ENCODE data around the gene FAM3A.

The FAM3A gene

GRCh38 chrX:154484255-154485149, 31.5 kb downstream of the FAM3A start:
- H3K4me3 ChIP-seq (ENCODE audit: low read depth in 1 of 2, low read length in 2 of 2), result no peak overlapping the region
- H3K27me3 ChIP-seq (ENCODE audit: low read depth, low read length), result no peaks in the 10 kb centered on the region
- H3K4me1 ChIP-seq (ENCODE audit: control insufficient read depth in 1 of 2, insufficient read depth in 2 of 2, low read length in 2 of 2), result peaks cover 5 to 32% of the 10 kb centered on the region in 2 donors
- no peak overlapping the region for H3K27ac ChIP-seq (ENCODE audit: low read length)
- H3K9me3 ChIP-seq (ENCODE audit: control insufficient read depth in 1 of 2, low read length in 2 of 2), result no peaks in the 10 kb centered on the region
- peaks cover 0 to 8% of the 10 kb centered on the region in 2 donors for H3K36me3 ChIP-seq (ENCODE audit: control insufficient read depth in 1 of 2, insufficient read depth in 2 of 2, low read length in 2 of 2)

DNA sequence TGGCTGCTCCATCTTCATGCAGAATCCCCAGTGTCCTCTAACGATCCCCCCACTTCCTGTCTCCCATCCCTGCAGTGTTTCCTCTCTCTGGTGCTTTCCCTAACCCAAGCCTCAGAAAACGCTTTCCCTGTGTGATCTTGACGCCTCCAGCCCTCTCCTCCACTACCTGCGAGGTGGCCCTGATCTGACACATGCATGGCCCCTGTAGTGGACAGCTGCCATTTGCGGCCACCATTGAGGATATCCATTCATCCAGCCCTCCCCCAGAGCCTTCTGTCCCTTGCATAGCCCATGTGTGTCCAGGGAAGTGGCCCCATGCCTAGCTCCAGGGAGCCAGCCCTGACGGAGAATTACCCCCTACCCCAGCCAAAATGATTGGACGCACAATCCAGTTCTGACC, 32.7 kb downstream of the FAM3A start:
- Histone ChIP-seq H3K27me3 (ENCODE audit: low read depth, low read length) (no peaks in the 10 kb centered on the region), H3K4me3 (ENCODE audit: low read depth in 1 of 2, low read length in 2 of 2) (no peak overlapping the region), H3K4me1 (ENCODE audit: control insufficient read depth in 1 of 2, insufficient read depth in 2 of 2, low read length in 2 of 2) (peaks cover 0 to 22% of the 10 kb centered on the region in 2 donors), H3K27ac (ENCODE audit: low read length) (no peak overlapping the region), H3K36me3 (ENCODE audit: control insufficient read depth in 1 of 2, insufficient read depth in 2 of 2, low read length in 2 of 2) (peaks cover 0 to 8% of the 10 kb centered on the region in 2 donors), H3K9me3 (ENCODE audit: control insufficient read depth in 1 of 2, low read length in 2 of 2) (no peaks in the 10 kb centered on the region)

GRCh38 chrX:154482786-154483185, 33.2 kb downstream of the FAM3A start:
- no peaks in the 10 kb centered on the region for H3K9me3 ChIP-seq (ENCODE audit: control insufficient read depth in 1 of 2, low read length in 2 of 2)
- peaks cover 0 to 4% of the 10 kb centered on the region in 2 donors for H3K36me3 ChIP-seq (ENCODE audit: control insufficient read depth in 1 of 2, insufficient read depth in 2 of 2, low read length in 2 of 2)
- H3K27ac ChIP-seq (ENCODE audit: low read length), result no peak overlapping the region
- H3K4me3 ChIP-seq (ENCODE audit: low read depth in 1 of 2, low read length in 2 of 2), result no peak overlapping the region
- no peaks in the 10 kb centered on the region for H3K27me3 ChIP-seq (ENCODE audit: low read depth, low read length)
- H3K4me1 ChIP-seq (ENCODE audit: control insufficient read depth in 1 of 2, insufficient read depth in 2 of 2, low read length in 2 of 2), result peaks cover 0 to 26% of the 10 kb centered on the region in 2 donors

DNA sequence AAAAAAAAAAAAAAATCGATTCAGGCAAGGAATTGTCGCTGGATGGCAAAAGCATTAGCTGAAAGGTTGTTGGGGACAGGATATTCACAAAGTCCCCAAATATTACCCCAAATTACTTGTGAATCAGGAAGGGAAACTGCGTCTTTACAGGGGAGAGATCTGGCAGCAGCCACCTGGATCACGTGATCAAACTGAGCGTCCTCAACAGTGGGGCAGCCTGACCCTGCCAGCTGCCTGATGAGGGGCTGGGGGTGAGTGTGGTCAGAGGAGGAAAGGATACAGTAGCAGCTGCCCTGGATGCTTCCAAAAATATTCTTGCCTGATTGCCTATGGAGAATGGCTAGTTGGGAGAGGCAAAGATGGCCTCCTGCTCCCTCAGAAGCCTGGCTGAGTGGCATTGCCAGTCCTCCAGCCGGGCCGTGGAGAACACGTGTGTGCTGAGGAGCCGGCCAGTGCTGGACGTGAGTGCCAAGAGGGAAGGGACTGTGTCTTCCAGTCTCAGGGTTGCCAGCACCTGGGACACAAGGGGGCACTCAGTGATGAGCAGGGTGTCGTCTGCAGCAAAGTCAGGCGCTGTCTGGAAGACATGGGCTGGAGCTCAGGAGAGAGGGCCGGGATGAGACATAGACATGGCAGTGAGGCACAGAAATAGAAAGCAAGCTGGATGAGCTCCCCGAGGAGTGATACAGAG, 34.0 kb downstream of the FAM3A start:
- Histone ChIP-seq H3K9me3 (ENCODE audit: control insufficient read depth in 1 of 2, low read length in 2 of 2) (no peaks in the 10 kb centered on the region), H3K4me1 (ENCODE audit: control insufficient read depth in 1 of 2, insufficient read depth in 2 of 2, low read length in 2 of 2) (peaks cover 0 to 19% of the 10 kb centered on the region in 2 donors), H3K27ac (ENCODE audit: low read length) (no peak overlapping the region), H3K27me3 (ENCODE audit: low read depth, low read length) (no peaks in the 10 kb centered on the region), H3K4me3 (ENCODE audit: low read depth in 1 of 2, low read length in 2 of 2) (no peak overlapping the region), H3K36me3 (ENCODE audit: control insufficient read depth in 1 of 2, insufficient read depth in 2 of 2, low read length in 2 of 2) (no peaks in the 10 kb centered on the region)

- no peak overlapping the region for H3K4me3 ChIP-seq (ENCODE audit: low read depth in 1 of 2, low read length in 2 of 2)
- H3K27me3 ChIP-seq (ENCODE audit: low read depth, low read length), result no peaks in the 10 kb centered on the region
- H3K36me3 ChIP-seq (ENCODE audit: control insufficient read depth in 1 of 2, insufficient read depth in 2 of 2, low read length in 2 of 2), result no peaks in the 10 kb centered on the region
- no peaks in the 10 kb centered on the region for H3K9me3 ChIP-seq (ENCODE audit: control insufficient read depth in 1 of 2, low read length in 2 of 2)
- peaks cover 0 to 16% of the 10 kb centered on the region in 2 donors for H3K4me1 ChIP-seq (ENCODE audit: control insufficient read depth in 1 of 2, insufficient read depth in 2 of 2, low read length in 2 of 2)
- H3K27ac ChIP-seq (ENCODE audit: low read length), result no peak overlapping the region
These were observed 34.8 kb downstream of the FAM3A start for GRCh38 chrX:154481195-154481594.

DNA sequence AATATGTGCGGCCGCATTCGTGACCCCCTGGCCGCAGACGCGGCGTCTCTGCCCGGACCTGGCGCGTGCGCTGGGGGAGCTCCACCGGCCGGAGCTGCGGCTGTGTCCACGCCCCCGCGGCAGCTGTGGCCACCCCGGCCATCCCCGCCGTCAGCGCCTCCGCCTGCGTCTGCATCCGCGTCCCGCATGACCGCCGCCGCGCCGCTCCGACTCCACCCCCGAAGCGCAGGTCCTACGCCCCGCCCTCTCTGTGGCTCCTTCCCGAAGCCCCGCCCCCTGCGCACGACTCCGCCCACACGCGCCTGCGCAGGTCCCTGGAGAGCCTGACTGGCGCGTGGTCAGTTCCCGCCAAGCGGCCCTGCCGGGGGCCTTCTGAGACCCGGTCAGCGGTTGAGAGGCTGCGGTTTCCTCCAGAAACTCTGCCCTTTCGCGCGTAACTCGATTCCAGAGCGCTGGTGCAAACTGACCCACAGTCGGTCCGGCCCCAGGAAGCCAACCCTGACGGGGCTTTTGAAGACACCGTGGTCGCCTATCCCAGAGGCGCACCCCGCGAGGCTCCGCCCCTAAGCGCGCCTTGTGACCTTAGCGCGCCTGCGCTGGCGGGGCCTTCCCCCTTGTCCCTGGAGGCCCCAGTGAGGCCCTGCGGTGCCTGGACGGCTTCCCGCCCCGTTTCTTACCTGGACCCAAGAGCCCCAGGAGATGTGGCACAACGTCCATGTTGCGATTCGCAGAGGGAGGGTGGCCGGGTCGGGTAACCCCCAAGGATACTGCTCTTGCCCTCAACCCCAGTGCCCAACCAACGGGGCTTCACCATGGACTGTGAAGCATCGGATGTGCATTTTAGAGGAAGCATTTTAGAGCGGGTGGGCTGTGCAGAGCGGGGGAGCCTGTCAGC, 37.1 kb downstream of the FAM3A start, which contains the start of gene LAGE3:
LAGE3 (minus strand) TSS at position 554 of the 895 bp plus-strand sequence; CDS start at position 188, 366 bp downstream.
- Histone ChIP-seq H3K4me1 (ENCODE audit: control insufficient read depth in 1 of 2, insufficient read depth in 2 of 2, low read length in 2 of 2) (peaks cover 0 to 5% of the 10 kb centered on the region in 2 donors), H3K9me3 (ENCODE audit: control insufficient read depth in 1 of 2, low read length in 2 of 2) (no peaks in the 10 kb centered on the region), H3K36me3 (ENCODE audit: control insufficient read depth in 1 of 2, insufficient read depth in 2 of 2, low read length in 2 of 2) (no peaks in the 10 kb centered on the region), H3K27me3 (ENCODE audit: low read depth, low read length) (no peaks in the 10 kb centered on the region), H3K27ac (ENCODE audit: low read length) (no peak within 1 kb of the TSS), H3K4me3 (ENCODE audit: low read depth in 1 of 2, low read length in 2 of 2) (peak within 1 kb of the TSS; percentile 37 to 56)

GRCh38 chrX:154477891-154478477, 38.0 kb downstream of the FAM3A start:
- Histone ChIP-seq H3K36me3 (ENCODE audit: control insufficient read depth in 1 of 2, insufficient read depth in 2 of 2, low read length in 2 of 2) (peaks cover 0 to 3% of the 10 kb centered on the region in 2 donors), H3K4me3 (ENCODE audit: low read depth in 1 of 2, low read length in 2 of 2) (peak overlapping the region; percentile 16 to 56), H3K9me3 (ENCODE audit: control insufficient read depth in 1 of 2, low read length in 2 of 2) (no peaks in the 10 kb centered on the region), H3K4me1 (ENCODE audit: control insufficient read depth in 1 of 2, insufficient read depth in 2 of 2, low read length in 2 of 2) (peaks cover 0 to 5% of the 10 kb centered on the region in 2 donors), H3K27me3 (ENCODE audit: low read depth, low read length) (no peaks in the 10 kb centered on the region), H3K27ac (ENCODE audit: low read length) (no peak overlapping the region)

- Histone ChIP-seq H3K4me1 (ENCODE audit: control insufficient read depth in 1 of 2, insufficient read depth in 2 of 2, low read length in 2 of 2) (peaks cover 0 to 5% of the 10 kb centered on the region in 2 donors), H3K4me3 (ENCODE audit: low read depth in 1 of 2, low read length in 2 of 2) (no peak overlapping the region), H3K36me3 (ENCODE audit: control insufficient read depth in 1 of 2, insufficient read depth in 2 of 2, low read length in 2 of 2) (peaks cover 0 to 7% of the 10 kb centered on the region in 2 donors), H3K27me3 (ENCODE audit: low read depth, low read length) (no peaks in the 10 kb centered on the region), H3K9me3 (ENCODE audit: control insufficient read depth in 1 of 2, low read length in 2 of 2) (no peaks in the 10 kb centered on the region), H3K27ac (ENCODE audit: low read length) (no peak overlapping the region)
These were observed 39.2 kb downstream of the FAM3A start for GRCh38 chrX:154476821-154477220.

DNA sequence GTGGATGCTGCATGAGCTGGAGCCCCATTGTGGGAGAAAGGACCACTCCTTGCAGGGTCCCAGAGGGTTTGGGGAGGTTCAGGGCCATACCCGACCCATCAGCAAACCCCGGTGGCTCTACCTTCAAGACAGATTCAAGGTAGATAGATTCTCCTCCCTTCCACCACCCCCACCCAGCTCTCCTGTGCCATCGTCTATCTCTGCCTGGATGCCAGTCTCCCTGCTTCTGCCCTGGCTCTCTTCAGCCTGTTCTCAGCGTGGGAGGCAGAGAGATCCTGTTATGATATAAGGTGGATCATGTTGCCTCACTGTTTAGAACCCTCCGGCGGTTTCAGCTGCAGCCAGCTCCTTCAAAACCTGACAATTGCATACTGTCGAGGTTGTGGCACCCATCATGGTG, 42.3 kb downstream of the FAM3A start:
- Histone ChIP-seq H3K9me3 (ENCODE audit: control insufficient read depth in 1 of 2, low read length in 2 of 2) (no peaks in the 10 kb centered on the region), H3K4me1 (ENCODE audit: control insufficient read depth in 1 of 2, insufficient read depth in 2 of 2, low read length in 2 of 2) (peaks cover 0 to 5% of the 10 kb centered on the region in 2 donors), H3K36me3 (ENCODE audit: control insufficient read depth in 1 of 2, insufficient read depth in 2 of 2, low read length in 2 of 2) (peaks cover 0 to 37% of the 10 kb centered on the region in 2 donors), H3K4me3 (ENCODE audit: low read depth in 1 of 2, low read length in 2 of 2) (no peak overlapping the region), H3K27me3 (ENCODE audit: low read depth, low read length) (no peaks in the 10 kb centered on the region), H3K27ac (ENCODE audit: low read length) (no peak overlapping the region)

GRCh38 chrX:154472685-154473632, 43.1 kb downstream of the FAM3A start:
- H3K27me3 ChIP-seq (ENCODE audit: low read depth, low read length), result no peaks in the 10 kb centered on the region
- peaks cover 0 to under 1% of the 10 kb centered on the region in 2 donors for H3K4me1 ChIP-seq (ENCODE audit: control insufficient read depth in 1 of 2, insufficient read depth in 2 of 2, low read length in 2 of 2)
- H3K27ac ChIP-seq (ENCODE audit: low read length), result no peak overlapping the region
- H3K9me3 ChIP-seq (ENCODE audit: control insufficient read depth in 1 of 2, low read length in 2 of 2), result no peaks in the 10 kb centered on the region
- peaks cover 0 to 42% of the 10 kb centered on the region in 2 donors for H3K36me3 ChIP-seq (ENCODE audit: control insufficient read depth in 1 of 2, insufficient read depth in 2 of 2, low read length in 2 of 2)
- H3K4me3 ChIP-seq (ENCODE audit: low read depth in 1 of 2, low read length in 2 of 2), result no peak overlapping the region
